Measurements from ENCODE around the gene RAET1L. TPM values are rescaled to one million over a fixed set of nuclear protein-coding genes. Genes with fewer than 3 reads are reported as not detected.

RAET1L gene
- total RNA-seq, 4 donors from 2014 or later, result 1.2 to 7.1 (median 3.6) TPM

DNA sequence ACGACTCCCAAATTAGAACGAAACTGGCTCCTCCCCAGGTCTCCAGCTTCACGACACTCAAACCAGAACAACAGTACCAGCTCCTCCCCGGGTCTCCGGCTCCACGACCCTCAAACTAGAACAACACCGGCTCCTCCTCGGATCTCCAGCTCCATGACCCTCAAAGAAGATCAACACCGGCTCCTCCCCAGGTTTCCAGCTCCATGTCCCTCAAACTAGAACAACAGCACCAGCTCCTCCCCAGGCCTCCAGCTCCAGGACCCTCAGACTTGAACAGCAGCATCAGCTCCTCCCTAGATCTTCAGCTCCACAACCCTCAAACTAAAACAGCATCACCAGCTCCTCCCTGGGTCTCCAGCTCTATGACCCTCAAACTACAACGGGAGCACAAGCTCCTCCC, 29.8 kb upstream of the RAET1L start:
- no peak overlapping the region for H3K4me3 ChIP-seq (ENCODE audit: low read depth, poor library complexity, severe bottlenecking)

DNA sequence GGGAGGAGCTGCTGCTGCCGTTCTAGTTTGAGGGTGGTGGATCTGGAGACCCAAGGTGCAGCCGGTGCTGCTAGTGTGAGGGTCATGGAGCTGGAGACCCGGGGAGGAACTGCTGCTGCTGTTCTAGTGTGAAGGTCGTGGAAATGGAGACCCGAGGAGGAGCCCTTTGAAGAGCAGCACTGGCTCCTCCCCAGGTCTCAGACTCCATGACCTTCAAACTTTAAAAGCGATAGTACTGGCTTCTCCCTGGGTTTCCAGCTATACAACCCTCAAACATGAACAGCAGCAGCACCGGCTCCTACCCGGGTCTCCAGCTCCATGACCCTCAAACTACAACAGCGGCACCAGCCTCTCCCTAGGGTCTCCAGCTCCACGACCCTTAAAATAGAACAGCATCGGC, 28.1 kb upstream of the RAET1L start:
- H3K4me3 ChIP-seq (ENCODE audit: low read depth, poor library complexity, severe bottlenecking), result no peak overlapping the region
- intact Hi-C loops (cut with DNase I; ENCODE audit: low total_unique reads), result no loop called here
- DNase-seq (ENCODE audit: low spot score in 2 of 2), result peak in 1 of 2 donors; percentile 34
- 80 to 89% methylated on average over 11 of the region's 11 CpGs for WGBS, 2 donors
- TF ChIP-seq CTCF (IDR thresholded peaks at IDR 0.05) (no peak), POLR2A (IDR thresholded peaks at IDR 0.05) (no peak)

More for the DNA sequence above, 29.8 kb upstream of the RAET1L start:
- WGBS, 2 donors, result 87 to 94% methylated on average over 10 of the region's 10 CpGs
- no peak for TF ChIP-seq CTCF (IDR thresholded peaks at IDR 0.05)
- no peak for TF ChIP-seq POLR2A (IDR thresholded peaks at IDR 0.05)
- DNase-seq (ENCODE audit: low spot score in 2 of 2), result peak in 1 of 2 donors; percentile 79
- intact Hi-C loops (cut with DNase I; ENCODE audit: low total_unique reads), result no loop called here

- DNase-seq (ENCODE audit: low spot score in 2 of 2), result no peak
- 53 to 63% methylated on average over 4 of the region's 4 CpGs for WGBS, 2 donors
- TF ChIP-seq POLR2A (IDR thresholded peaks at IDR 0.05), result no peak
- no peak for TF ChIP-seq CTCF (IDR thresholded peaks at IDR 0.05)
Measured at GRCh38 chr6:150050846-150051245, 25.5 kb upstream of the RAET1L start.

DNA sequence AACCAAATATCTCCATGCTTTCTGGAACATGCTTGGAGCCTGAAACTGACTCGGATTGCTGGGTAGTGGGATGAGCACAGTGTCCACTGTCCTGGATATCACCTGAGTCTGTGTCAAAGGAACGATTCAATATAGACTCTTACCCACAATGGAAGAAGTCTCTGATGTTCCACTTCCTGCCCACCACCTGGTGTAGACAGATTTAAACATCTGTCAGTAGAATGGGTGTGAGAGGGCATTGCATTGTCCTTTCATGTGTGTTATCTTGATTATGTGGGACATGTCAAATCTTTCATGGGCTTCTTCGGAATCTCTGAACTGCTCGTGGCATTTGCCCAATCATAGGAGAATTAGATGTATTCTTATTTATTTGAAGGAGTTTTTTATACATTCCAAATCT, 22.8 kb upstream of the RAET1L start:
- 82 to 88% methylated on average over 4 of the region's 4 CpGs for WGBS, 2 donors

More at GRCh38 chr6:150050846-150051245, 25.5 kb upstream of the RAET1L start:
- H3K4me3 ChIP-seq (ENCODE audit: low read depth, poor library complexity, severe bottlenecking), result no peak overlapping the region
- intact Hi-C loops (cut with DNase I; ENCODE audit: low total_unique reads), result no loop called here

DNA sequence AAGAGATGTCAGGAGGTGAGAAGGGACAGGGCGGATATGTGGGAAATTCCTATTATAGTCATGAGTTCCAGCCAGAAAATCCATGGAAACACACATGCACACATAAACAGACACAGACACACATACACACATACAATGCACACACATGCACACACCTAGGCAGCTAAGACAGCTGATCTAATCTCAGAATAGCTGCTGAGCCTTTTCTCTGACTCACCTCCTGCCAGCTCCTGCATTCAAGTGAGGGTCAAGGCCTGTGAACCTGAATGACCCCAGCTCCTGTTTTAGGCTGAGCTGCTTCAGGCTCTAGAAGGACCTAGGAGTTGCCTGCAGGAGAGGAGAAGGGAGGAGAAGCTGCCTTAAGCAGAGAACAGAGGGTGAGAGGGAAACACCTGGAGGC, 21.6 kb upstream of the RAET1L start:
- DNase-seq (ENCODE audit: low spot score in 2 of 2), result no peak
- H3K4me3 ChIP-seq (ENCODE audit: low read depth, poor library complexity, severe bottlenecking), result no peak overlapping the region
- intact Hi-C loops (cut with DNase I; ENCODE audit: low total_unique reads), result no loop called here
- WGBS, 2 donors, result 87 to 90% methylated on average over 1 of the region's 1 CpG
- TF ChIP-seq POLR2A (IDR thresholded peaks at IDR 0.05) (no peak), CTCF (IDR thresholded peaks at IDR 0.05) (no peak)

More for the DNA sequence above, 22.8 kb upstream of the RAET1L start:
- H3K4me3 ChIP-seq (ENCODE audit: low read depth, poor library complexity, severe bottlenecking), result no peak overlapping the region
- no peak for DNase-seq (ENCODE audit: low spot score in 2 of 2)
- no peak for TF ChIP-seq POLR2A (IDR thresholded peaks at IDR 0.05)
- no peak for TF ChIP-seq CTCF (IDR thresholded peaks at IDR 0.05)
- intact Hi-C loops (cut with DNase I; ENCODE audit: low total_unique reads), result no loop called here

GRCh38 chr6:150044621-150045145, 19.4 kb upstream of the RAET1L start:
- no peak for TF ChIP-seq POLR2A (IDR thresholded peaks at IDR 0.05)
- no peak for TF ChIP-seq CTCF (IDR thresholded peaks at IDR 0.05)
- WGBS, 2 donors, result 92% methylated on average over 10 of the region's 10 CpGs
- DNase-seq (ENCODE audit: low spot score in 2 of 2), result no peak
- no peak overlapping the region for H3K4me3 ChIP-seq (ENCODE audit: low read depth, poor library complexity, severe bottlenecking)
- intact Hi-C loops (cut with DNase I; ENCODE audit: low total_unique reads), result no loop called here

All from lower leg skin (tissue), 4 donors.